Measurements from ENCODE around the gene DPP6.

Gene DPP6

GRCh38 chr7:154680894-154681659 is 628.9 kb downstream of the DPP6 start:
- no peak for DNase-seq

- DNase-seq = no peak
Measured at GRCh38 chr7:154682003-154682402, 629.8 kb downstream of the DPP6 start.

- DNase-seq = no peak
Measured at GRCh38 chr7:154684666-154685563, 632.7 kb downstream of the DPP6 start.

- DNase-seq = no peak
Measured at GRCh38 chr7:154685564-154685901, 633.3 kb downstream of the DPP6 start.

- DNase-seq = no peak
Measured at GRCh38 chr7:154686305-154686704, 634.1 kb downstream of the DPP6 start.

GRCh38 chr7:154688952-154689351 is 636.8 kb downstream of the DPP6 start:
- no peak for DNase-seq

GRCh38 chr7:154690411-154690810 is 638.2 kb downstream of the DPP6 start:
- no peak for DNase-seq

GRCh38 chr7:154693661-154694060 is 641.5 kb downstream of the DPP6 start:
- no peak for DNase-seq

GRCh38 chr7:154695836-154696235 is 643.6 kb downstream of the DPP6 start:
- no peak for DNase-seq

GRCh38 chr7:154696556-154696955 is 644.4 kb downstream of the DPP6 start:
- DNase-seq = no peak

- DNase-seq = no peak
Measured at GRCh38 chr7:154698726-154699291, 646.6 kb downstream of the DPP6 start.

GRCh38 chr7:154699417-154699816 is 647.2 kb downstream of the DPP6 start:
- no peak for DNase-seq

GRCh38 chr7:154709840-154710520 is 657.8 kb downstream of the DPP6 start:
- DNase-seq = no peak

GRCh38 chr7:154720016-154720415 is 667.8 kb downstream of the DPP6 start:
- DNase-seq = no peak

GRCh38 chr7:154721086-154721485 is 668.9 kb downstream of the DPP6 start:
- no peak for DNase-seq

- DNase-seq = no peak
Measured at GRCh38 chr7:154726368-154726767, 674.2 kb downstream of the DPP6 start.

- no peak for DNase-seq
Measured at GRCh38 chr7:154729056-154729455, 676.9 kb downstream of the DPP6 start.

GRCh38 chr7:154735766-154736165 is 683.6 kb downstream of the DPP6 start:
- DNase-seq = no peak

- DNase-seq = no peak
Measured at GRCh38 chr7:154736389-154736788, 684.2 kb downstream of the DPP6 start.

GRCh38 chr7:154738216-154738615 is 686.0 kb downstream of the DPP6 start:
- DNase-seq = no peak

GRCh38 chr7:154741131-154741530 is 688.9 kb downstream of the DPP6 start:
- DNase-seq = no peak

- DNase-seq = no peak
Measured at GRCh38 chr7:154743206-154743605, 691.0 kb downstream of the DPP6 start.

GRCh38 chr7:154744256-154744860 is 692.2 kb downstream of the DPP6 start:
- DNase-seq = no peak

Data from amniotic stem cell (primary cell).